ENCODE results near the gene MRPS26. TPM values are rescaled to one million over a fixed set of nuclear protein-coding genes. Genes with fewer than 3 reads are reported as not detected.

The MRPS26 gene
- total and polyA plus RNA-seq, 2 of the 13 experiments (the other 11 are each of a cell fraction or from before 2014, with no cell fraction given): 89.8 to 187 TPM

DNA sequence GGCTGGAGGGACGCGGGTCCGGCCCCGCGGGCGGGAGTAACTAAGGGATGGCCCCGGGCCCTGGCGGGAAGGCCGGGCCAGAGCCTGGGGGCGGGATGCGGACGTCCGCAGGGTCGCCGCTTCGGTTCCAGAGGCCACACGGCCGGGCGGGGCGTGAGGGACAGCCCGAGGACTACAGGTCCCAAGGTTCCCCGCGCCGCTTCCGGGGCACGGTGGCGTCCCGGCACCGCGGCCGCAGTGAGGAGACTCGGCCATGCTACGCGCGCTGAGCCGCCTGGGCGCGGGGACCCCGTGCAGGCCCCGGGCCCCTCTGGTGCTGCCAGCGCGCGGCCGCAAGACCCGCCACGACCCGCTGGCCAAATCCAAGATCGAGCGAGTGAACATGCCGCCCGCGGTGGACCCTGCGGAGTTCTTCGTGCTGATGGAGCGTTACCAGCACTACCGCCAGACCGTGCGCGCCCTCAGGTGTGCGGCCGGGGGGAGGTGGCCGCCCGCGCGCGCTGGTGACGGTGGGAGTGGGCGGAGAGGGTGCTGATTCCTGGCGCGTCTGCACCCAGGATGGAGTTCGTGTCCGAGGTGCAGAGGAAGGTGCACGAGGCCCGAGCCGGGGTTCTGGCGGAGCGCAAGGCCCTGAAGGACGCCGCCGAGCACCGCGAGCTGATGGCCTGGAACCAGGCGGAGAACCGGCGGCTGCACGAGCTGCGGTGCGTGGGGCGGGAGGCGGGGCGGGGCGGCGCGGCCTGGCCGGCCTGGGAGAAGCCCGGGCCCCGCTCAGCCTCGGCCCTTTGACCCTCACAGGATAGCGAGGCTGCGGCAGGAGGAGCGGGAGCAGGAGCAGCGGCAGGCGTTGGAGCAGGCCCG, at the start of gene MRPS26 (continued):
- TF ChIP-seq, protein P1, sequence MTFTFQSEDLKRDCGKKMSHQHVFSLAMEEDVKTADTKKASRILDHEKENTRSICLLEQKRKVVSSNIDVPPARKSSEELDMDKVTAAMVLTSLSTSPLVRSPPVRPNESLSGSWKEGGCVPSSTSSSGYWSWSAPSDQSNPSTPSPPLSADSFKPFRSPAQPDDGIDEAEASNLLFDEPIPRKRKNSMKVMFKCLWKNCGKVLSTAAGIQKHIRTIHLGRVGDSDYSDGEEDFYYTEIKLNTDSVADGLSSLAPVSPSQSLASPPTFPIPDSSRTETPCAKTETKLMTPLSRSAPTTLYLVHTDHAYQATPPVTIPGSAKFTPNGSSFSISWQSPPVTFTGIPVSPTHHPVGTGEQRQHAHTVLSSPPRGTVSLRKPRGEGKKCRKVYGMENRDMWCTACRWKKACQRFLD (CRISPR knock-in tag; IDR thresholded peaks at IDR 0.05; ENCODE audit: borderline replicate concordance): peak; percentile 89; the same call in 1 of the 2 replicates
- TF ChIP-seq XBP1 (CRISPR knock-in tag; IDR thresholded peaks at IDR 0.05) (no peak; the same call in 1 of the 2 replicates), YEATS2 (CRISPR knock-in tag; IDR thresholded peaks at IDR 0.05; ENCODE audit: borderline replicate concordance) (peak; percentile 81), HDAC6 (IDR thresholded peaks at IDR 0.05; ENCODE audit: low read depth, low read length) (0 out of 2 replicates have a peak, but pooled peaks have one; percentile 49), ZFP82 (CRISPR knock-in tag; IDR thresholded peaks at IDR 0.05; ENCODE audit: borderline replicate concordance) (peak; percentile 89; the same call in 1 of the 2 replicates), ZNF883 (CRISPR knock-in tag; IDR thresholded peaks at IDR 0.05; ENCODE audit: not compliant biosample characterization) (peak; percentile 95), ELF1 (CRISPR knock-in tag; IDR thresholded peaks at IDR 0.05) (peak; percentile 93), ZNF879 (CRISPR knock-in tag; IDR thresholded peaks at IDR 0.05) (peak; percentile 96), ZNF605 (CRISPR knock-in tag; IDR thresholded peaks at IDR 0.05) (peak; percentile 77), ZNF350 (CRISPR knock-in tag; IDR thresholded peaks at IDR 0.05; ENCODE audit: borderline replicate concordance, low read depth) (peak; percentile 57; the same call in 1 of the 2 replicates), SPEN (CRISPR knock-in tag; IDR thresholded peaks at IDR 0.05; ENCODE audit: low read depth) (peak; percentile 96), TP53 (CRISPR knock-in tag; conservative IDR thresholded peaks at IDR 0.05) (peak; percentile 79; the same call in 1 of the 2 replicates), ZSCAN31 (CRISPR knock-in tag; IDR thresholded peaks at IDR 0.05; ENCODE audit: low read depth) (peak; percentile 100), PAX8 (CRISPR knock-in tag; IDR thresholded peaks at IDR 0.05; ENCODE audit: borderline replicate concordance) (no peak; the same call in none of the 2 replicates)
- TF ChIP-seq, protein P2, sequence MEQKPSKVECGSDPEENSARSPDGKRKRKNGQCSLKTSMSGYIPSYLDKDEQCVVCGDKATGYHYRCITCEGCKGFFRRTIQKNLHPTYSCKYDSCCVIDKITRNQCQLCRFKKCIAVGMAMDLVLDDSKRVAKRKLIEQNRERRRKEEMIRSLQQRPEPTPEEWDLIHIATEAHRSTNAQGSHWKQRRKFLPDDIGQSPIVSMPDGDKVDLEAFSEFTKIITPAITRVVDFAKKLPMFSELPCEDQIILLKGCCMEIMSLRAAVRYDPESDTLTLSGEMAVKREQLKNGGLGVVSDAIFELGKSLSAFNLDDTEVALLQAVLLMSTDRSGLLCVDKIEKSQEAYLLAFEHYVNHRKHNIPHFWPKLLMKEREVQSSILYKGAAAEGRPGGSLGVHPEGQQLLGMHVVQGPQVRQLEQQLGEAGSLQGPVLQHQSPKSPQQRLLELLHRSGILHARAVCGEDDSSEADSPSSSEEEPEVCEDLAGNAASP (CRISPR knock-in tag; IDR thresholded peaks at IDR 0.05; ENCODE audit: borderline replicate concordance): no peak; the same call in 1 of the 2 replicates
- TF ChIP-seq, protein P3, sequence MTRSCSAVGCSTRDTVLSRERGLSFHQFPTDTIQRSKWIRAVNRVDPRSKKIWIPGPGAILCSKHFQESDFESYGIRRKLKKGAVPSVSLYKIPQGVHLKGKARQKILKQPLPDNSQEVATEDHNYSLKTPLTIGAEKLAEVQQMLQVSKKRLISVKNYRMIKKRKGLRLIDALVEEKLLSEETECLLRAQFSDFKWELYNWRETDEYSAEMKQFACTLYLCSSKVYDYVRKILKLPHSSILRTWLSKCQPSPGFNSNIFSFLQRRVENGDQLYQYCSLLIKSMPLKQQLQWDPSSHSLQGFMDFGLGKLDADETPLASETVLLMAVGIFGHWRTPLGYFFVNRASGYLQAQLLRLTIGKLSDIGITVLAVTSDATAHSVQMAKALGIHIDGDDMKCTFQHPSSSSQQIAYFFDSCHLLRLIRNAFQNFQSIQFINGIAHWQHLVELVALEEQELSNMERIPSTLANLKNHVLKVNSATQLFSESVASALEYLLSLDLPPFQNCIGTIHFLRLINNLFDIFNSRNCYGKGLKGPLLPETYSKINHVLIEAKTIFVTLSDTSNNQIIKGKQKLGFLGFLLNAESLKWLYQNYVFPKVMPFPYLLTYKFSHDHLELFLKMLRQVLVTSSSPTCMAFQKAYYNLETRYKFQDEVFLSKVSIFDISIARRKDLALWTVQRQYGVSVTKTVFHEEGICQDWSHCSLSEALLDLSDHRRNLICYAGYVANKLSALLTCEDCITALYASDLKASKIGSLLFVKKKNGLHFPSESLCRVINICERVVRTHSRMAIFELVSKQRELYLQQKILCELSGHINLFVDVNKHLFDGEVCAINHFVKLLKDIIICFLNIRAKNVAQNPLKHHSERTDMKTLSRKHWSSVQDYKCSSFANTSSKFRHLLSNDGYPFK (CRISPR knock-in tag; IDR thresholded peaks at IDR 0.05; ENCODE audit: borderline replicate concordance): peak; percentile 69; the same call in 1 of the 2 replicates
- TF ChIP-seq, protein P4, sequence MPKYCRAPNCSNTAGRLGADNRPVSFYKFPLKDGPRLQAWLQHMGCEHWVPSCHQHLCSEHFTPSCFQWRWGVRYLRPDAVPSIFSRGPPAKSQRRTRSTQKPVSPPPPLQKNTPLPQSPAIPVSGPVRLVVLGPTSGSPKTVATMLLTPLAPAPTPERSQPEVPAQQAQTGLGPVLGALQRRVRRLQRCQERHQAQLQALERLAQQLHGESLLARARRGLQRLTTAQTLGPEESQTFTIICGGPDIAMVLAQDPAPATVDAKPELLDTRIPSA (CRISPR knock-in tag; IDR thresholded peaks at IDR 0.05; ENCODE audit: borderline replicate concordance): peak; percentile 92
- TF ChIP-seq, protein P5, sequence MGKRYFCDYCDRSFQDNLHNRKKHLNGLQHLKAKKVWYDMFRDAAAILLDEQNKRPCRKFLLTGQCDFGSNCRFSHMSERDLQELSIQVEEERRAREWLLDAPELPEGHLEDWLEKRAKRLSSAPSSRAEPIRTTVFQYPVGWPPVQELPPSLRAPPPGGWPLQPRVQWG (CRISPR knock-in tag; IDR thresholded peaks at IDR 0.05; ENCODE audit: borderline replicate concordance, low read depth): no peak
- TF ChIP-seq, protein P6, sequence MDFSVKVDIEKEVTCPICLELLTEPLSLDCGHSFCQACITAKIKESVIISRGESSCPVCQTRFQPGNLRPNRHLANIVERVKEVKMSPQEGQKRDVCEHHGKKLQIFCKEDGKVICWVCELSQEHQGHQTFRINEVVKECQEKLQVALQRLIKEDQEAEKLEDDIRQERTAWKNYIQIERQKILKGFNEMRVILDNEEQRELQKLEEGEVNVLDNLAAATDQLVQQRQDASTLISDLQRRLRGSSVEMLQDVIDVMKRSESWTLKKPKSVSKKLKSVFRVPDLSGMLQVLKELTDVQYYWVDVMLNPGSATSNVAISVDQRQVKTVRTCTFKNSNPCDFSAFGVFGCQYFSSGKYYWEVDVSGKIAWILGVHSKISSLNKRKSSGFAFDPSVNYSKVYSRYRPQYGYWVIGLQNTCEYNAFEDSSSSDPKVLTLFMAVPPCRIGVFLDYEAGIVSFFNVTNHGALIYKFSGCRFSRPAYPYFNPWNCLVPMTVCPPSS (IDR thresholded peaks at IDR 0.05): no peak
